Putamen (tissue), 1 donor: ENCODE data around the gene CCDC149.

ENCODE experiments used
- DNase-seq: peaks from one replicate; pipeline ENCODE4 v3.0.0-alpha.2; 2016; ENCODE audit warnings: low spot score

CCDC149 gene

DNA sequence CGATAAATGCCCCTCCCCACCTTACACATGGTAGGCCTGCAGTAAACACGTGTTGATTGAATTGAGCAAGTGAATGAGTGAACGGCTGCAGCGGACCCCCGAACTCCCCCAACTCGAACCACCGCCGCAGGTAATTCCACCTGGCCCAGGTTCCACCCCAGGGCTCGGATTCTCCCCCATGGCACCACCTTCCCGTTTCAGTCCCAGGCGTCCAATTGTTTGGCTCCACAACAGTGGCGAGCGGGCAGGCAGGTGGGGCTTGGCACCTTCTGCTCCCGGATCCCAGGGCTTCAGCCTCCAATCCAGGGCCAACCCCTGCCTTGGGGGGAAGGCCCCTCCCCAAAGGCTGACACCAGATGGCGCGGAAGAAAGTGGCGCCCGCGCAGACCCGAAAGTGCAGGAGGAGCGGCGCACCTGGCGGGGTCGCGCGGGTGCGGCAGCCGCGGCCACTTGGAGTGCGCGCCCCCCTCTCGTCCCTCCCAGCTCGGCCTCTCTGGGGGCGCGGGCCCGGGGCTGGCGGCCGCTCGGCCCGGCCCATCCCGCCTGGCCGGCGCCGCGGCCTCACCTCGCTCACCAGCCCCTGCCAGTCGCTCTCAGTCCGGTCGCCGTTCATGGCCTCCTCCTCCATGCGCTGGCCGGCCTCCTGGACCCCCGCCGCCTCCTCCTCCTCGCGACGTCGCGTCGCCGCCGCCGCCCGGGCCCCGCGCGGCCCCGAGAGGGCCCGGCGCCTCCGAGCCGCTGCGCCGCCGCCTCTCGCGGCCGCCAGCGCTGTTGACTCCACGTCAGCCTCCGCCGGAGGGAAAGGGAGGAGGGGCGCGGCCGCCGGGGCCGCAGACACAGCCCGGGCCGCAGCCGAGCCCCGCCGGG lies at the start of gene CCDC149:
CCDC149 (minus strand) TSS at position 791 of the 867 bp plus-strand sequence; CDS start at position 613, 178 bp downstream.
- peak; percentile 58 for DNase-seq

DNA sequence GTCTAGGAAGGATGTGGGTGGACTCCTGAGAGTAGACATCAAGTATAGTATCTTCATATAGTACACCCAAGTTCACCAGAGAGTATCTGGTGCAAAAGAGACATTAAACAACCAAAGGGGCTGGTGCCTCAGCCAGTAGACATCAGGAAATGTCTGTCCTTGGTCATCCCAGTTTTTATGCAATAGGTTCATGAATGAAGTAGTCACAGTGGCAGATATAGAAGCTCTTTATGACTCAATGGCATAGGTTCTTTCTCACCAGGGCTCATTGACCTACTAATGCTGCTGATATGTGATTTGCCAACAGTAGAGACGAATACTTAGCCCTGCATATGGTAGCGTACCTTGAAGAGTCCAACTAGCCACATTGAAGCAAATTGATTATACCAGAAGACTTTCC lies 45.0 kb upstream of the CCDC149 start:
- DNase-seq = no peak

DNA sequence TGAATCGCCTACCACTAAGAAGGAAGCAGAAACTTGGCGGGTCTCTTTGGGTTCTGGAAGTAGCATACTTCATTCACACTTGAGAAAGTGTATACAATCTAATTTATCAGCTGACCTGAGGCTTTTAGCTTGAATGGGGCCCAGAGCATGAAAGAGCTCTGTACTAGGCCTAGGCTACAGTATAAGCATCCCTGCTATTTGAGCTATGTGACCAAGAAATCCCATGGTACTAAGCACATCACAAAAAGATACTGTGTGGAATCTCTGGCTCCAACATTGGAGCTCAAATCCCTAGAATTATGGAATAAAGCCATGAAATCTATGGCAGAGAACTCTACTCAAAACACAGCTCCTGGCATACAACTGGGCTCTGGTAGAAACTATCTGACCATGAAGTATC lies 43.9 kb upstream of the CCDC149 start:
- DNase-seq = no peak

DNA sequence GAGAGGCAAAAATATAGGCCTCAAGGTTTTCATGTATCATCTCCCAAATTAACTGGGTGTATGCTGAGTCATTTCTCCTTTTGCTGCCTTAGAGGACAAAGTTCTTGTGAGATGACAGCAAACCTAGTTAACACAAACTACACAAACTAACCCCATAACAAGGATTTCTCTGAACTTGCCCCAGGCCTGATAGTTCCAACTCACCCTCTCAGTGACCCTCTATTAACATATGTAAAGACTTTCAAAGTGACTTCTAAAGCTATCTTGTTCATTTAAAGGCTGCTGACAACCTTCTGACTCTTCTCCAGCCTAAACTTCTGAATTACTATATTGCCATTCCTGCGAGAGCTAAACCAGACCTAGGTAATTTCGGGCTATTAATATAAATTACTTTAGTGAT lies 43.2 kb upstream of the CCDC149 start:
- no peak for DNase-seq

DNA sequence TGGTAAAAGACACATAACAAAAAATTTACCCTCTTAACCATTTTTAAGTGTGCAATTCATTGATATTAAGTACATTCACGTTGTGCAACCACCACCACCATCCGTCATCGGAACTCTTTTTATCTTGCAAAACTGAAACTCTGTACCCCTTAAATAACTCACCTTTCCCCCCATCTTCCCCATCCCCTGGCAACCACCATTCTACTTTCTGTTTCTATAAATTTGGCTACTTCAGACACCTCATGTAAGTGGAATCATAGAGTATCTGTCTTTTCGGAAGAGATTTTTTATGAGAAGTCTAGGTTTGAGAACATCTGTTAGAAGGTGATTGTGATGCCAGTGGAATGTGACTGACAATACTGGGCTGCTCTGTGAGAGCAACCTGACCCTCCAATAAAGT lies 39.8 kb upstream of the CCDC149 start:
- DNase-seq = no peak

DNA sequence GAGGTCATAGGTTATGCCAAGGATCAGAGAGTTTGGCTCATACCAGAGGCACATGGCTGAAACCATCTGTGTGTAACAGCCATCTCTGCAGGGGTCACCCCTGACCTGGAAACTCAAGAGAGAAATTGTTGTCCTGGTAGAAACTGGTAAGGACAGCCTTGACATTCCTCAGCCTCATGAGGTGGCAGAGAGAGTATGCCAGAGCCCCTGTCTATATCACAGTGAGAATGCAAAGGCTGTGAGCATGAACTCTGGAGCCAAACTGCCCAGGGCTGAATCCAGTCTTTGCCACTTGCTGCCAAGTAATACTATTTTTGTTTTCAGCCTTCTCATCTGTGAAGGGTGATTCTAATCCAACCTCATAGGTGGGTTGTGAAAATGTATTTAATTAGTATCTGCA lies 37.1 kb upstream of the CCDC149 start:
- DNase-seq = no peak

DNA sequence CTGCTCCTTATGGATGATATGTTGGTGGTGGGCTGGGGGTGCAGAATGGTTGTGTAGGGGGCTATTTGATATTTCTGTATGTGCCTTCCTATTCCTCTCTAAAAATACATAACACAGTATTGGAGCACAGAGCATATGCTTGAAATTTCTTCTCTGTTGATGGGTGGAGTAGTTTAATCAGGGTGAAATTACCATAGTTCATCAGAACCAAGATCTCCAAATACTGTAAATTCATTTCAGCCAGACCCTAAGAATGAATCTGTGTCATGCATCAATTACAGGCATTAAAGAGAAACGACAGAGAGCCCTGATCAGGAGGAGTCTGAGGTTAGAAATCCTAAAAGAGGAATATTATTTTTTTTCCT lies 25.1 kb upstream of the CCDC149 start:
- no peak for DNase-seq

DNA sequence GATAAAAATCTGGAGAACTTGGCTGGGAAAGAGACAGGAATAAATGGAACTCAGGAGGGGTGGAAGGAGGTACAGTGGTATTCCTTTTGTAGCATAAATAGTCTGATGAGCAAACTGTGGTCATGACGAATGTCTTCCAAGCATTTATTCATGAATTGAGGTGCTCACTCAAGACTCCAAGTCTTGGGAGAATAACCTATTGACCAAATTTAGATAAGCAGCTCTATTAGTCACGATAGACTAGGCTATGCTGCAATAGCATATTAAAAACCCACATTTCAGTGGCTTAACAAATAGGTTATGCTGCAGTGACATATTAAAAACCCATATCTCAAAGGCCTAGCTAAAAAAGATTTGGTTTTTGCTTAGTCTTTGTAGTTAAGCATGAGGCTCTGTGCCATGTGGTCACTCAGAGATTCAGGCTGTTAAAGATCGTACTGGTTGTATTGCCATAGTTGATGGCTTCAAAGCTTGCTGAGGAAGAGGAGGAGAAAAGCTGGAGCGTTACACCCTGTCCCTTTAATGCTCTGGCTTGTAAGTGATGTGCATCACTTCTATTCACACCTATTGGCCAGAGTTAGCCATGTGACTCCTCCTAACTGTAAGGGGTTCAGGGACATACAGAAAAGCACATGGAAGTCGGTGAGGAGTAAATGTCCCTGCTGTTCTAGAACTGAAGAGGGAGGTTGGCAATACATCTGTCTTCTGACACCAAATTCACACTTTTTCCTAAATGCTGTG lies 24.5 kb upstream of the CCDC149 start:
- no peak for DNase-seq

DNA sequence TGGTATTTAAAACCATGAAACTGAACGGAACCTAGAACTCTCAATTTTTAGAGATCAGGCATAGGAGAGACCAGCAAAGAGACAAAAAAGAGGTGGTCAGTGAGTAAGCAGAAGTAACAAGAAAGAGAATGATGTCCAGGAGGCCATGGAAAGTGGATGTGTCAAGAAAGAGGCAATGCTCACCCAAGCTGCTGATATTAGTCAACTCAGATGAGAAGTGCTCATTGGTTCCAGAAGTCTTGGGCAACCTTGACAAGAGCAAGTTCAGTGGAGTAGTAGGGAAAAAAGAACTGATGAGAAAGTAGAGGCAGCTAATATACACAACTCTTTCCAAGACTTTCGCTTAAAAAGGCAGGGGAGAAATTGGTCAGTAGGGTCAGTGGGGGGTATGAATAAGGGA lies 23.0 kb upstream of the CCDC149 start:
- no peak for DNase-seq

DNA sequence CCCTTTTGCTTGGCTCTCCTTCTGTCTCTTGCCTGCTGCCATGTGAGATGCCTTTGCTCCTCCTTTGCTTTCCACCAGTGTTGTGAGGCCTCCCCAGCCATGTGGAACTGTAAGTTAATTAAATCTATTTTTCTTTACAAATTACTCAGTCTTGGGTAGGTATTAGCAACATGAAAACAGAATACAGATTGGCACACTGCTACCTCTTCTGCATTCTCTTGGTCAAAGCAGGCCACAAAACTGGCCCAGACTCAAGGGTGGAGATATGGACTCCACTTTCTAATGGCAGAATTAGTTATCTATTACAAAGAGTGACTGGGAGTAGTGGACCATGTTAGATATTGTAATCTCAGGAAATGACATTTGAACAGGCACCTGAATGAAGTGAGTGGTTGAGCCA lies 21.5 kb upstream of the CCDC149 start:
- DNase-seq = no peak

DNA sequence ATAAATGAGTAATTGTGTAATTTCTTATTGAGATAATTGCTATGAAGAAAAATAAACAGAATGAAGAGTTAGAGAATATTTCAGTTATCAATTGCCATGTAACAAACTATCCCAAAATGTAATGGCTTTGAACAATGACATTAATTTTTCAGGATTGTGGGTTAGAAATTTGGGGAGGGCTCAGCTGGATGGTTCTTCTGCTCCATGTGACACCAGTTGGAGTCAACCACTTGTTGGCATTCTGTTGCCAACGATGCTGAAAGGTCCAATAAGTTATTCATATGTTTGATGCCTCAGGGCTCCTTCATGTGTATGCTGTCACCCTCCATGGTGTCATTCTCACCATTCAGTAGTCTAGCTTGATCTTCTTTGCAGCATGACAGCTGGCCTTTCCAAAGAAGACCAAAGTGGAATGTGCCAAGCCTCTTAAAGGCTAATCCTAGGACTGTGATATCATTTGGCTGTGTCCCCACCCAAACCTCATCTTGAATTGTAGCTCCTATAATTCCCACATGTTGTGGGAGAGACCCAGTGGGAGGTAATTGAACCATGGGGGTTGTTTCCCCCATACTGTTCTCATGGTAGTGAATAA lies 20.9 kb upstream of the CCDC149 start:
- DNase-seq = no peak

DNA sequence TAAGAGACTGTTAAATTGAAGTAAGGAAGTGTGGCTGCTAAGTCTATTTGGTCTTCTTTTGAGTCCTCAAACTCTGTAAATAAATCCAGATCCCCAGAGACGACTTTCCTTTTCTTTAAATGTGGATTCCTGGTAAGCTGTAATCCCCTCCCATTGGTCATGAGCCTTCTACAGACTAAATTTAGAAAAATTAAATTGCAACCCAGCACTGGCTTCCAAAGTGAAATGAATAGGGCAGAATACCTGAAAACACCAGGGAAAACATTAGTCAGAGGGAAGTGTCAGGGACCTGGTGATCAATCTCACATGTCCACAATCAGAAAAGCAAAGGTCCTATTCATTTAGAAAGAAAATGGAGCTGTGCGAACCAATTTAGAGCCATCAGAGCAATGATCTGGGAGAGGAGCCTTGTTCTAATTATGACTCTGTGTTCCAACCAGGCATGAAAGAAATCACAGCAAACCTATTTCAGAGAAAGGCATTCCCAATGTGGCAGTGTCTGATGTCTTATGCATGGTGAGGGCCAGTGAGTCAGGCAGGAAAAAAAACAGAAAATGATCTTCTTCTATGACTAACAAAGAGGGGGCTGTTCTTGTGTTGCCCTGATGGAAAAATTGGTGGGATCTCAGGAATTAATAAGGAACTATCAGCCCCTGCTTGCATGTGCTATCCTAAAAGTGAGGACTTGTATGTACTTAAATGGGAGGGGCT lies 19.8 kb upstream of the CCDC149 start:
- no peak for DNase-seq

DNA sequence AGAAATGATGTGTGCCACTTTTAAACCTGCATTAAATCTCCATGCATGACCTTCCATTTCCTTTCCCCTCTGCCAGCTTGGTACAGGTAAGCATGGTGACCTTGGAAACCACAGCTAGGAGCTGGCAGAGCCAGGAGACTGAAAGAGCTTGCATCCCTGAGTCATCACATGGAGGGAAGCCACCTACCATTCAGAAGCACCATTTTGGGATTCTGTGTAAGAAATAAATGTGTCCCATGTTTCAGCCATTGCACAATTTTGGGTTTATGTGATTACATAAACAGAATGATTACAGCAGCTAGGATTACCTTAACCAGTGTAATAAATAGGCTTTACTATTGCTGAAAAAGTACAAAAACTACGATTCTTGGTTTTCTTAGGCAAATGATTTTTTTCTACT lies 17.3 kb upstream of the CCDC149 start:
- no peak for DNase-seq

DNA sequence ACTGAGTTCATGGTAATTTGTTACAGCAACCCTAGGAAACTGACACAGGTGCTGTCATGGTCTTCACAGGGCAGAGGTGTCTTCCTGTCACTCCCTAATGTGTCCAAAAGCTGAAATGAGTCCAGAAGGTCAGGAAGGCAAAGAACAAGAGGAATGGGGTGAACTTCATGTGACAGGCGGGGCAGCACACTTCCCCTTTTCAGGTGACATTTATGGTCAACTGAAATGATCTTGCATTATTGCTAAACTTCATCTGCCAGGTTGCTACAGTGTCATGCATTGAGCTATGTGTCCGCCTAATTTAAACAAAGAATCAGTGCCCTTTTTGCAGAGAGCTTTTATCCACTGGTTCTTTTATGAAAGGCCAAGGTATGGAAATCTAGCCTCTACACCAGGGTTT lies 15.9 kb upstream of the CCDC149 start:
- DNase-seq = no peak

DNA sequence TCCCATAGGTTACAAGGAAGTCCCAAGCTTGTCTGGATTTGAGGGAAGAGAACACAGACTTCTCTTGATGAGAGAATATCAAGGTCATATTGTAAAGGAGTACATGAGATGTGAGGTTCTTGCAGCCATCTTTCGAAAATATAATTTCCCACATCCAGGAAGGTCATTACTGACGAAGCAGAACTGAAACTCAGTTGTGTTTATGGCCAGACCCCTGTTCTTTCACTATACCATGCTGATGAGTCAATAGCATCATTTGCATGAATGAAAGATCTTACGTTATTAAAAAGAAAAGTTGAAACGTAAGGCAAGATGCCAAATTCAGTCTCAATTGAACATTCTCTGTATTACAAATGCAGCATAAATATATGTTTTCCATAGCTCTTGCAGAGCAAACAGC lies 14.2 kb upstream of the CCDC149 start:
- no peak for DNase-seq

DNA sequence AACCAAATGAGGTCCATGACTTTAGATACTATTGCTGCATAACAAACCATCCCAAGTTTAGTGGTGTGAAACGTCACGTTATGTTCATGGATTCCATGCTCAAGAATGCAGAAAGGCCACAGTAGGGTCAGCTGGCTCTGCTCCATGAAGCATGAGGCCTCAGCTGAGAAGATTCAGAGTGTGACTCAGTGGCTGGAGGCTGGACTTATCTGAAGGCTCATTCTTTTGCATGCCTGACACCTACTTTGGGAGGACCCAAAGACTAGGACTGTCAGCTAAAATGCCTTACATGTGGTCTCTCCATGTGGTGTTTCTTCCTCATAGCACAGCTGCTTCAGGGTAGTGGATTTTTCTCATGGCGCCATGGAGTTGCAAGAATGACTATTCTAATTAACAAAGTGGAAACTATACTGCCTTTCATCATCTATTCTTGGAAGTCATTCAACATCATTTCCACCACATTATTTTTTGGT lies 11.5 kb upstream of the CCDC149 start:
- DNase-seq = no peak

DNA sequence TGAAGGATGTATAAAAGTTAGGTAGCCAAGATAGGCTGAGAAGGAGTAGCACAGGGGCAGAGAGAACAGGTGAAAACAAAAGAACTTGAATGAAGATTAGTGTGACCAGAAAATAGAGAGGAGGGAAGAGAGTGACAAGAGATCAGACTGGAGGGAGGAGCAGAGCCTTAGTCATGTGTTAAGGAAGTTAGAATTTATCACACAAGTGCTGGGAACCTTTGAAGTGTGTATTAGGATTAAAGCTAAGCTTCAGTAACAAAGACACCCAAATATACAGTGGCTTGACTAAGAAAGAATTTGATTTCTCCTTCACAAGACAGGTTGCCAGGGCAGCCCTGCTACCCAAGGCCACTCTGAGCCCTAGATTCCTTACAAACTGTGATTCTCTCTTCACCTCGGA lies 10.7 kb upstream of the CCDC149 start:
- no peak for DNase-seq

DNA sequence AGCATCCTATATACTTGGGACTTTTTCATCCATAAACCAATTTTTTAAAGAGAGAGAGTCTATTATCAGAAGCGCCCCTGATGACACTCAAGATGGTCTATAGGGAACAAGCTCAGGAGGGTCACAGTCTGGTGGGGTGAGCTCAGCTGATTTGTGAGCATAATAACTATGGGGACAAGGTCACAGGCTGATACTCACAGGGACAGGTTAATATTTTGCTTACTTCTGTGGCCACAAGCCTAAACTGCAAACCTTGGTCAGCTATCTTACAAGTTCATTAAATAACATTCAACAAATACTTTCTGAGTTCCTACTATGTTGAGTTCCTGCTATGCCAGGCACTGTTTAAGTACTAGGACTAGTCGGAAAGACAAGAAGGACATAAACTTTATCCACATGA lies 10.2 kb upstream of the CCDC149 start:
- DNase-seq = no peak

DNA sequence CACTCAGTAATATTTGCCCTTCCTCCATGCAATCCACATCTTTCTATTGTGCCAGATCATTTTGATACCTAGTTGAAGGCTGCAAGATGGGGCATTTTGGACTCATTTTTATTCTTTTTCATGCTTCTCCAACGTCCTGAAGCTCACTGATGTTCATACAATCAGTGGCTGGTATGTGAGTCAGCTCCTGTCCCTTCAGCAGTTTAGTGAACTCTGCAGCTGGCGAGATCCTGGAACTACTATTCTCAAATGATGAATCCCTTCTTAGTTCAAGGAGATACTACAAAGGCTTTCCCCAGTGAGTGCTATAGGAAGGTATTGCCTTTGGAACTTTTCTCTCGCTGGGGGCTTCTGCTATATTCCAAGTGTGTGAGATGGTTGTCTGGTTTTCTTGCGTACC lies 9.6 kb upstream of the CCDC149 start:
- no peak for DNase-seq

DNA sequence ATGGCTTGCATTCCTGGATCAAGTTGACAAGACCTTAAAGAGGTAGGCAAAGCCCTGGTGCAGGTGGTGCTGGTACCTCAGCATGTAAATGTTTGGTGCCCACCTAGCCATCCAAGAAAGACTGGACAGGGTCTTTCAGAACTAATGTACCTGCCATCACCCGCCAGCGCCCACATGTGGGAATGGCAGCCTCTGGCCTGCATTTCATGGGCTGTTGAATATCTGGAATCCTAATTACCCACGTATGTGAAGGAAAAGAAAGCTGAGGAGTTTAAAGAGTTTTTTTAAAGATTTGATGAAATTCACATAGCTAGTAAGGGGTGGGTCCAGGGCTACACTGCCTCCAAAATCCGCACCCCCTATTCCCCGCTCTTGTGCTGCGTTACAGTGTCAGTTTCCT lies 8.6 kb upstream of the CCDC149 start:
- DNase-seq = no peak

DNA sequence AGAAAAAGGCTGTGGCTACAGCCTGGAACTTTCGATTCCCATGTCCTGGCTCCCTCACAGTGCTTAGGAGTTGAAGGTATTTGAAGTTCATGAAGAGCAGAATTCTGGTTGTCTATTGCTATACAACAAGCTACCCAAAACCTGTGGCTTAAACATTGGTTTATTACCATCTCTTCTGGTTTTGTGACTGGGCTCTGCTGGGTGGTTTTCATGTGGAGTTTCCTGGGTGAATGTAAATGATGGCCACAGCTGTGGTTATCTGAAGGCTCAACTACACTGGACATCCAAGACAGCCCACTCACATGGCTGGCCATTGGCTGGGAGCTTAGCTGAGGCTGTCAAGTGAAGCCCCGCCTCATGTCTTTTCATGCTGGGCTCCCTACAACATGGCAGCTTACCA lies 7.2 kb upstream of the CCDC149 start:
- no peak for DNase-seq

DNA sequence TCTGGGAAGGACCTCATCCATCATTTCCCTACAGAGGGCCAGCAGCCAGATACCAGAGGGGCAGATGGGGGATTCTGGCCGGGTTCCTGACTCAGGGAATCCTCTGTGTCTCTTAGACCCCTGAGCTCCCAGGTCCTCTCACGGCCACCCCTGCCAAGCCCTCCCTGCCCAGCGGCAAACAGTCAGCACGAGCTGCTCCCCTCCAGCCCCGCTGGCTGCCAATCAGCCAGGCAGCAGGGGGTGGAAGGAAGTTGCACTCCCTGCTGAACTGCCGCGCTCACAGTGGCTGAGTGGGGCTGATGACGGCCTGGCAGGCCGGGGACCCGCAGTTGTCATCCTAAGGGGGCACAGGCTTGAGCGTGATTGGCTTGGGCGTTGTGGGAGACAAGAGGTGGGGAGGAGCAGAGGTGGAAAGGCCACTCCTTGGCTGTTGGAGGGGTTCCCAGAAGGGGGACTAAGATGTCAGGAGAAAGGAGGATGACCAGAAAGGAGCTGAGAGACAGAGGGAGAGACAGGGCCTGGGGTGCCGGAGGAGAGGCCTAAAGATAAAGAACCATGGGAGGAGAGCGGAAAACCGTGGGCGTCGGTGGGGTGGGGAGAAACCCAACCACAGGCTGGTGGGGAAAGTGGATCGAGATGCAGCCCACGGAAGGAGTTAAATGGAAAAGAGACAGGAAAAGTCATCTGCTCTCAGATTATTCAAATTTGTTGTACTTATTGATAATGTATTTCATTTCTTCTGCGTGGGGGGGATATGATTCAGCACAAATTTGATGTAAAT lies 4.4 kb upstream of the CCDC149 start:
- no peak for DNase-seq
